ENCODE results near the gene SETBP1.

The SETBP1 gene

GRCh38 chr18:44915213-44915612 is 234.5 kb downstream of the SETBP1 start:
- no peak for DNase-seq (ENCODE audit: low read depth, low spot score)
- Histone ChIP-seq H3K36me3 (ENCODE audit: insufficient read depth, low read length) (no peaks in the 10 kb centered on the region), H3K9me3 (ENCODE audit: low read depth, low read length) (no peaks in the 10 kb centered on the region), H3K9ac (ENCODE audit: insufficient read length) (no peak overlapping the region), H3K27ac (no peak overlapping the region), H3K4me3 (no peak overlapping the region)
- no peak for TF ChIP-seq EZH2 (IDR thresholded peaks at IDR 0.05)
- no peak for TF ChIP-seq POLR2AphosphoS5 (IDR thresholded peaks at IDR 0.05; ENCODE audit: borderline replicate concordance, low read depth, low read length)
- TF ChIP-seq FOXP2 (optimal IDR thresholded peaks at IDR 0.05; ENCODE audit: control extremely low read depth, extremely low read length, insufficient read depth): no peak

GRCh38 chr18:44915661-44916060 is 235.0 kb downstream of the SETBP1 start:
- Histone ChIP-seq H3K4me3 (no peak overlapping the region), H3K9me3 (ENCODE audit: low read depth, low read length) (no peaks in the 10 kb centered on the region), H3K36me3 (ENCODE audit: insufficient read depth, low read length) (no peaks in the 10 kb centered on the region), H3K27ac (no peak overlapping the region), H3K9ac (ENCODE audit: insufficient read length) (no peak overlapping the region)
- TF ChIP-seq FOXP2 (optimal IDR thresholded peaks at IDR 0.05; ENCODE audit: control extremely low read depth, extremely low read length, insufficient read depth) (no peak), EZH2 (IDR thresholded peaks at IDR 0.05) (no peak), POLR2AphosphoS5 (IDR thresholded peaks at IDR 0.05; ENCODE audit: borderline replicate concordance, low read depth, low read length) (no peak)
- no peak for DNase-seq (ENCODE audit: low read depth, low spot score)

GRCh38 chr18:44916429-44917207 is 235.9 kb downstream of the SETBP1 start:
- DNase-seq (ENCODE audit: low read depth, low spot score): no peak
- no peak overlapping the region for H3K4me3 ChIP-seq
- no peaks in the 10 kb centered on the region for H3K9me3 ChIP-seq (ENCODE audit: low read depth, low read length)
- TF ChIP-seq FOXP2 (optimal IDR thresholded peaks at IDR 0.05; ENCODE audit: control extremely low read depth, extremely low read length, insufficient read depth) (no peak), POLR2AphosphoS5 (IDR thresholded peaks at IDR 0.05; ENCODE audit: borderline replicate concordance, low read depth, low read length) (no peak)
- no peaks in the 10 kb centered on the region for H3K36me3 ChIP-seq (ENCODE audit: insufficient read depth, low read length)
- no peak overlapping the region for H3K27ac ChIP-seq
- no peak overlapping the region for H3K9ac ChIP-seq (ENCODE audit: insufficient read length)

GRCh38 chr18:44917216-44918141 is 236.8 kb downstream of the SETBP1 start:
- TF ChIP-seq FOXP2 (optimal IDR thresholded peaks at IDR 0.05; ENCODE audit: control extremely low read depth, extremely low read length, insufficient read depth) (no peak), POLR2AphosphoS5 (IDR thresholded peaks at IDR 0.05; ENCODE audit: borderline replicate concordance, low read depth, low read length) (no peak), EZH2 (IDR thresholded peaks at IDR 0.05) (no peak)
- no peak overlapping the region for H3K4me3 ChIP-seq
- no peak overlapping the region for H3K27ac ChIP-seq
- H3K9me3 ChIP-seq (ENCODE audit: low read depth, low read length): no peaks in the 10 kb centered on the region
- H3K9ac ChIP-seq (ENCODE audit: insufficient read length): no peak overlapping the region
- H3K36me3 ChIP-seq (ENCODE audit: insufficient read depth, low read length): no peaks in the 10 kb centered on the region
- DNase-seq (ENCODE audit: low read depth, low spot score): no peak

GRCh38 chr18:44918142-44918476 is 237.4 kb downstream of the SETBP1 start:
- Histone ChIP-seq H3K4me3 (no peak overlapping the region), H3K36me3 (ENCODE audit: insufficient read depth, low read length) (no peaks in the 10 kb centered on the region), H3K9ac (ENCODE audit: insufficient read length) (no peak overlapping the region), H3K9me3 (ENCODE audit: low read depth, low read length) (no peaks in the 10 kb centered on the region), H3K27ac (no peak overlapping the region)
- no peak for DNase-seq (ENCODE audit: low read depth, low spot score)
- TF ChIP-seq EZH2 (IDR thresholded peaks at IDR 0.05) (no peak), FOXP2 (optimal IDR thresholded peaks at IDR 0.05; ENCODE audit: control extremely low read depth, extremely low read length, insufficient read depth) (no peak), POLR2AphosphoS5 (IDR thresholded peaks at IDR 0.05; ENCODE audit: borderline replicate concordance, low read depth, low read length) (no peak)

GRCh38 chr18:44920441-44920840 is 239.8 kb downstream of the SETBP1 start:
- Histone ChIP-seq H3K4me3 (no peak overlapping the region), H3K9ac (ENCODE audit: insufficient read length) (no peak overlapping the region), H3K9me3 (ENCODE audit: low read depth, low read length) (no peaks in the 10 kb centered on the region), H3K27ac (no peak overlapping the region), H3K36me3 (ENCODE audit: insufficient read depth, low read length) (no peaks in the 10 kb centered on the region)
- no peak for TF ChIP-seq POLR2AphosphoS5 (IDR thresholded peaks at IDR 0.05; ENCODE audit: borderline replicate concordance, low read depth, low read length)
- no peak for TF ChIP-seq FOXP2 (optimal IDR thresholded peaks at IDR 0.05; ENCODE audit: control extremely low read depth, extremely low read length, insufficient read depth)
- no peak for TF ChIP-seq EZH2 (IDR thresholded peaks at IDR 0.05)
- no peak for DNase-seq (ENCODE audit: low read depth, low spot score)

- no peak for DNase-seq (ENCODE audit: low read depth, low spot score)
- Histone ChIP-seq H3K9ac (ENCODE audit: insufficient read length) (no peak overlapping the region), H3K36me3 (ENCODE audit: insufficient read depth, low read length) (no peaks in the 10 kb centered on the region), H3K9me3 (ENCODE audit: low read depth, low read length) (no peaks in the 10 kb centered on the region), H3K4me3 (no peak overlapping the region), H3K27ac (no peak overlapping the region)
- TF ChIP-seq EZH2 (IDR thresholded peaks at IDR 0.05) (no peak), FOXP2 (optimal IDR thresholded peaks at IDR 0.05; ENCODE audit: control extremely low read depth, extremely low read length, insufficient read depth) (no peak), POLR2AphosphoS5 (IDR thresholded peaks at IDR 0.05; ENCODE audit: borderline replicate concordance, low read depth, low read length) (no peak)
Observed at GRCh38 chr18:44921974-44922373, 241.3 kb downstream of the SETBP1 start.

- TF ChIP-seq POLR2AphosphoS5 (IDR thresholded peaks at IDR 0.05; ENCODE audit: borderline replicate concordance, low read depth, low read length): no peak
- TF ChIP-seq FOXP2 (optimal IDR thresholded peaks at IDR 0.05; ENCODE audit: control extremely low read depth, extremely low read length, insufficient read depth): no peak
- no peak for TF ChIP-seq EZH2 (IDR thresholded peaks at IDR 0.05)
- no peak for DNase-seq (ENCODE audit: low read depth, low spot score)
- no peak overlapping the region for H3K4me3 ChIP-seq
- H3K27ac ChIP-seq: no peak overlapping the region
- H3K36me3 ChIP-seq (ENCODE audit: insufficient read depth, low read length): no peaks in the 10 kb centered on the region
- H3K9me3 ChIP-seq (ENCODE audit: low read depth, low read length): no peaks in the 10 kb centered on the region
- no peak overlapping the region for H3K9ac ChIP-seq (ENCODE audit: insufficient read length)
Observed at GRCh38 chr18:44922968-44923367, 242.3 kb downstream of the SETBP1 start.

Measured in SK-N-MC (cell line).